Osteoblast (primary cell): ENCODE measurements around the gene ALPL. TPM values are rescaled to one million over a fixed set of nuclear protein-coding genes. Genes with fewer than 3 reads are reported as not detected.

ENCODE experiments used
- DNase-seq: peaks from one replicate; pipeline ENCODE4 v3.0.0; 2011; ENCODE audit warnings: low spot score, mixed read lengths; ENCODE audit not compliant: insufficient read length; ENCODE audit errors: missing footprints
- H2AFZ ChIP-seq: 2 replicates; pipeline ENCODE4 v1.6.0; 2011; ENCODE audit warnings: mild to moderate bottlenecking, low read length
- H3K27ac ChIP-seq: 2 replicates; pipeline ENCODE4 v1.5.1; 2011; ENCODE audit warnings: mild to moderate bottlenecking, low read depth, low read length, moderate library complexity
- H3K27me3 ChIP-seq: 2 replicates; pipeline ENCODE4 v1.6.0; 2012; ENCODE audit warnings: mild to moderate bottlenecking, control low read depth, inconsistent platforms, low read length, moderate library complexity; ENCODE audit not compliant: insufficient read depth
- H3K36me3 ChIP-seq: 2 replicates; pipeline ENCODE4 v1.5.1; 2011; ENCODE audit warnings: mild to moderate bottlenecking, low read length, control low read depth, moderate library complexity; ENCODE audit not compliant: insufficient read depth
- H3K4me1 ChIP-seq: 2 replicates; pipeline ENCODE4 v1.5.1; 2011; ENCODE audit warnings: mild to moderate bottlenecking, low read length, control low read depth, moderate library complexity; ENCODE audit not compliant: insufficient read depth
- H3K4me2 ChIP-seq: 2 replicates; pipeline ENCODE4 v1.6.0; 2011; ENCODE audit warnings: mild to moderate bottlenecking, low read length; ENCODE audit not compliant: insufficient read depth
- H3K4me3 ChIP-seq: fragments of 200-600 bp; sonication (generic); 3 replicates; pipeline ENCODE4 v1.5.1; 2012; ENCODE audit warnings: mild to moderate bottlenecking, low read length, inconsistent platforms; ENCODE audit not compliant: insufficient read depth
- H3K79me2 ChIP-seq: 2 replicates; pipeline ENCODE4 v1.6.0; 2012; ENCODE audit warnings: mild to moderate bottlenecking, low read length, control low read depth, inconsistent platforms; ENCODE audit not compliant: insufficient read depth
- H3K9me3 ChIP-seq: 2 replicates; pipeline ENCODE4 v1.5.1; 2011; ENCODE audit warnings: low read depth, low read length, control low read depth
- H4K20me1 ChIP-seq: 2 replicates; pipeline ENCODE4 v1.6.0; 2012; ENCODE audit warnings: mild to moderate bottlenecking, low read length, control low read depth; ENCODE audit not compliant: insufficient read depth
- total RNA-seq: library from RNA; depleted of rRNA; stranded (reverse); fragments of >200 nt; gene quantifications from 2 replicates; pipeline ENCODE4 v1.2.3, GENCODE V29; 2012
- TF ChIP-seq, protein P1 (sequence below): IDR thresholded peaks from 2 replicates; pipeline ENCODE4 v1.5.1; 2011; ENCODE audit warnings: mild to moderate bottlenecking, low read depth, low read length, moderate library complexity; ENCODE audit errors: extremely low read depth

Gene ALPL
- total RNA-seq, 1 donor = 8.0 TPM

- Histone ChIP-seq H3K4me2 (no peak overlapping the region), H2AFZ (no peak overlapping the region), H3K4me1 (no peaks in the 10 kb centered on the region), H3K27ac (no peak overlapping the region), H3K9me3 (no peaks in the 10 kb centered on the region), H4K20me1 (no peaks in the 10 kb centered on the region), H3K36me3 (no peaks in the 10 kb centered on the region), H3K27me3 (peaks cover 11% of the 10 kb centered on the region), H3K4me3 (no peak overlapping the region), H3K79me2 (no peaks in the 10 kb centered on the region)
- TF ChIP-seq, protein P1, sequence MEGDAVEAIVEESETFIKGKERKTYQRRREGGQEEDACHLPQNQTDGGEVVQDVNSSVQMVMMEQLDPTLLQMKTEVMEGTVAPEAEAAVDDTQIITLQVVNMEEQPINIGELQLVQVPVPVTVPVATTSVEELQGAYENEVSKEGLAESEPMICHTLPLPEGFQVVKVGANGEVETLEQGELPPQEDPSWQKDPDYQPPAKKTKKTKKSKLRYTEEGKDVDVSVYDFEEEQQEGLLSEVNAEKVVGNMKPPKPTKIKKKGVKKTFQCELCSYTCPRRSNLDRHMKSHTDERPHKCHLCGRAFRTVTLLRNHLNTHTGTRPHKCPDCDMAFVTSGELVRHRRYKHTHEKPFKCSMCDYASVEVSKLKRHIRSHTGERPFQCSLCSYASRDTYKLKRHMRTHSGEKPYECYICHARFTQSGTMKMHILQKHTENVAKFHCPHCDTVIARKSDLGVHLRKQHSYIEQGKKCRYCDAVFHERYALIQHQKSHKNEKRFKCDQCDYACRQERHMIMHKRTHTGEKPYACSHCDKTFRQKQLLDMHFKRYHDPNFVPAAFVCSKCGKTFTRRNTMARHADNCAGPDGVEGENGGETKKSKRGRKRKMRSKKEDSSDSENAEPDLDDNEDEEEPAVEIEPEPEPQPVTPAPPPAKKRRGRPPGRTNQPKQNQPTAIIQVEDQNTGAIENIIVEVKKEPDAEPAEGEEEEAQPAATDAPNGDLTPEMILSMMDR = peak; percentile 91
- peak; percentile 98 for DNase-seq
Measured at GRCh38 chr1:21594935-21595897, 86.0 kb downstream of the ALPL start.

DNA sequence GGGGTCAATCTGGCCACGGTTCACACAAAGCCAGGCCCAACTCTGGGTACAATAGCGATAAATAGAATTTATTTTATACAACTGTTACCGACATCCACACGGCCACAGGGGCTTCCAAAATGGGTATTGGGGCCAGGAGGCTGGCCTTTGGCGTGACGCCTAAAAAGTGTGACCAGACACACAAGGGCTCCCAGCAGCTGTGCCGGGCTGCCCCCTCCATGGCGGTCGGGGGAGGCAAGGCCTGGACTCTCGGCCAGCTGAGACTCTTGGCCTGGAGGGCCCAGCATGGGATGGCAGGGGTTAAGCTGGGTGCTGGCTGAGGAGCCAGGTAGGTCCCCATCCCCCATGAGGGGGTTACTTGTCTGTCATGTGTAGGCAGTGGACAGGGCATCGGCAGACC is 87.0 kb downstream of the ALPL start:
- no peaks in the 10 kb centered on the region for H3K79me2 ChIP-seq

DNA sequence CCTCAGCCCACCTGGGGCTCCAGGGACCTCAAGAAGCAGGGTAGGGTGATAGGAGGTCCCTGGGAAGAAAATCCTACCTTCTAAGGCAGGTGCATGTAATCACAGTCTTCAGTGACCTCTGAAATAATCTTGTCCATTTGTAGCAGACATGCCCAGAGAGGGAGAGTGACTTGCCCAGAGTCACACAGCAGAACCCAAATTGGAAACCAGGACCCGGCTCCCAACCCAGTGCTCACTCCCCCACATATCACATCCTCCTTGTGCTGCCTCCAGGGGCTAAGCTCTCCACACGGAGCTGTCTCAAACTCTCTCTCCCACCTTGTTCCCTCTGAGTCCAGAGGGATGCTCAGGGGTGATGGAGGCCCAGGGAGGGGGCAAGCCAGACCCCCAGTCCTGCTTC is 87.4 kb downstream of the ALPL start:
- H4K20me1 ChIP-seq = no peaks in the 10 kb centered on the region
- H3K79me2 ChIP-seq = no peaks in the 10 kb centered on the region
- H3K4me2 ChIP-seq = no peak overlapping the region
- no peak overlapping the region for H3K4me3 ChIP-seq
- H3K36me3 ChIP-seq = no peaks in the 10 kb centered on the region
- no peaks in the 10 kb centered on the region for H3K9me3 ChIP-seq
- peaks cover 4% of the 10 kb centered on the region for H3K27me3 ChIP-seq
- H3K4me1 ChIP-seq = no peaks in the 10 kb centered on the region
- TF ChIP-seq, protein P1 = no peak
- H2AFZ ChIP-seq = no peak overlapping the region
- no peak overlapping the region for H3K27ac ChIP-seq
- DNase-seq = no peak

More for the DNA sequence above, 87.0 kb downstream of the ALPL start:
- no peaks in the 10 kb centered on the region for H3K4me1 ChIP-seq
- no peak overlapping the region for H3K4me2 ChIP-seq
- no peak for DNase-seq
- no peak overlapping the region for H2AFZ ChIP-seq
- no peaks in the 10 kb centered on the region for H3K9me3 ChIP-seq
- no peak overlapping the region for H3K27ac ChIP-seq
- TF ChIP-seq, protein P1 = no peak
- no peak overlapping the region for H3K4me3 ChIP-seq
- H3K27me3 ChIP-seq = peaks cover 5% of the 10 kb centered on the region
- H4K20me1 ChIP-seq = no peaks in the 10 kb centered on the region
- no peaks in the 10 kb centered on the region for H3K36me3 ChIP-seq

DNA sequence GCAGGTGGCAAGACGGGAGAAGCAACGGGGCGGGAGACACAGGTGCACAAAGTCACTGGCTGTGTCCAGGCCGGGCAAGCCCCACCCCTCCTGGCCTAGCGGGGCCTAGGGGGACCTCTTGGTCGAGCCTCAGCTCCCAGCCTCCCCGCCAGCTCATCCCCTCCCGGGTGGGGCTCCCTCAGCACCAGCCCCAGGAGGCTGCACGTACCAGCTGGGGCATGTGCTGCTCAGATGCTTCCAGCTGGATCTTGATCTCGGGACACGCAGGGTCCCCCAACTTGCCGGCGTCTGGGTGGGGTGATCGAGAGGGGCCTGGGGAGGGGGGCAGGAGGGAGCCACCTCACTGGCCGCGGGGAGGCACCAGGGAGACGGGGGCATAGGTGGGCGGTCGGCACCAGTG is 88.5 kb downstream of the ALPL start:
- Histone ChIP-seq H3K36me3 (no peaks in the 10 kb centered on the region), H3K4me2 (no peak overlapping the region), H2AFZ (no peak overlapping the region), H3K9me3 (no peaks in the 10 kb centered on the region), H3K27ac (no peak overlapping the region), H4K20me1 (no peaks in the 10 kb centered on the region), H3K4me1 (no peaks in the 10 kb centered on the region), H3K79me2 (no peaks in the 10 kb centered on the region), H3K4me3 (no peak overlapping the region), H3K27me3 (peaks cover 4% of the 10 kb centered on the region)
- no peak for DNase-seq
- TF ChIP-seq, protein P1 = no peak
